ENCODE results near the gene TMEM25. TPM values are rescaled to one million over a fixed set of nuclear protein-coding genes. Genes with fewer than 3 reads are reported as not detected.

TMEM25 gene
- total RNA-seq, 2 donors from 2014 or later = 22.4 to 30.6 TPM

DNA sequence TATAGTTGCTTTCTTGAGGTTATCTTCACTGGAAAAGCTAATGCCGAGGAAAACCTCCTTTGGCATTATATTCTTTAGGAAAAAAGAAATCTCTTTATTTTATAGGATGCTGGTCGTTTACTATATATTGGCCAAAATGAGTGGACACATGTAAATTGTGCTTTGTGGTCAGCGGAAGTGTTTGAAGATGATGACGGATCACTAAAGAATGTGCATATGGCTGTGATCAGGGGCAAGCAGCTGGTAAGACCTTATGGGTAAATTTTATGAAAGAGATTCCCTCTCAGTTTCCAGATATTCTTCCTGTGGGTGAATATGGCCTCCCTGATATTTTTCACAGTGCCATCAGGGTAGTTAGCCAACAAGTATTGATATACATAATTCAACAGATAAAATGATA is 33.2 kb upstream of the TMEM25 start:
- WGBS, 2 experiments (ENCODE audit: insufficient coverage in 1 of 2, insufficient read length in 1 of 2) = 94 to 95% methylated on average over 2 to 4 of the region's 4 CpGs
- Mint-ChIP-seq H3K4me3 (no peak overlapping the region), H3K36me3 (ENCODE audit: low read depth) (peaks cover 79% of the 10 kb centered on the region), H3K27me3 (ENCODE audit: insufficient read depth) (no peaks in the 10 kb centered on the region), H3K4me1 (no peaks in the 10 kb centered on the region), H3K27ac (no peak overlapping the region), H3K9me3 (no peaks in the 10 kb centered on the region)
- TF ChIP-seq, protein P1, sequence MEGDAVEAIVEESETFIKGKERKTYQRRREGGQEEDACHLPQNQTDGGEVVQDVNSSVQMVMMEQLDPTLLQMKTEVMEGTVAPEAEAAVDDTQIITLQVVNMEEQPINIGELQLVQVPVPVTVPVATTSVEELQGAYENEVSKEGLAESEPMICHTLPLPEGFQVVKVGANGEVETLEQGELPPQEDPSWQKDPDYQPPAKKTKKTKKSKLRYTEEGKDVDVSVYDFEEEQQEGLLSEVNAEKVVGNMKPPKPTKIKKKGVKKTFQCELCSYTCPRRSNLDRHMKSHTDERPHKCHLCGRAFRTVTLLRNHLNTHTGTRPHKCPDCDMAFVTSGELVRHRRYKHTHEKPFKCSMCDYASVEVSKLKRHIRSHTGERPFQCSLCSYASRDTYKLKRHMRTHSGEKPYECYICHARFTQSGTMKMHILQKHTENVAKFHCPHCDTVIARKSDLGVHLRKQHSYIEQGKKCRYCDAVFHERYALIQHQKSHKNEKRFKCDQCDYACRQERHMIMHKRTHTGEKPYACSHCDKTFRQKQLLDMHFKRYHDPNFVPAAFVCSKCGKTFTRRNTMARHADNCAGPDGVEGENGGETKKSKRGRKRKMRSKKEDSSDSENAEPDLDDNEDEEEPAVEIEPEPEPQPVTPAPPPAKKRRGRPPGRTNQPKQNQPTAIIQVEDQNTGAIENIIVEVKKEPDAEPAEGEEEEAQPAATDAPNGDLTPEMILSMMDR (conservative IDR thresholded peaks at IDR 0.05) = no peak
- H3K9me3 ChIP-seq (ENCODE audit: control insufficient read depth, low read length) = no peaks in the 10 kb centered on the region
- no peak for DNase-seq
- no peak overlapping the region for H3K27ac ChIP-seq (ENCODE audit: low read depth, low read length)
- H3K27me3 ChIP-seq (ENCODE audit: control insufficient read depth, insufficient read depth, low read length, poor library complexity, severe bottlenecking) = no peaks in the 10 kb centered on the region
- peaks cover 96% of the 10 kb centered on the region for H3K36me3 ChIP-seq (ENCODE audit: control insufficient read depth, insufficient read depth, low read length)
- H3K9ac ChIP-seq (ENCODE audit: extremely low read depth, low read length, poor library complexity, severe bottlenecking) = no peak overlapping the region
- no peak overlapping the region for H3K4me3 ChIP-seq (ENCODE audit: low read length)
- H3K4me1 ChIP-seq (ENCODE audit: control insufficient read depth, insufficient read depth, low read length) = no peaks in the 10 kb centered on the region

DNA sequence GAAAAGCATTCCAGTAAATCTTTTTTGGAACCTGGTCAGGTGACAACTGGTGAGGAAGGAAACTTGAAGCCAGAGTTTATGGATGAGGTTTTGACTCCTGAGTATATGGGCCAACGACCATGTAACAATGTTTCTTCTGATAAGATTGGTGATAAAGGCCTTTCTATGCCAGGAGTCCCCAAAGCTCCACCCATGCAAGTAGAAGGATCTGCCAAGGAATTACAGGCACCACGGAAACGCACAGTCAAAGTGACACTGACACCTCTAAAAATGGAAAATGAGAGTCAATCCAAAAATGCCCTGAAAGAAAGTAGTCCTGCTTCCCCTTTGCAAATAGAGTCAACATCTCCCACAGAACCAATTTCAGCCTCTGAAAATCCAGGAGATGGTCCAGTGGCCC is 27.8 kb upstream of the TMEM25 start:
- Histone ChIP-seq H3K27me3 (ENCODE audit: control insufficient read depth, insufficient read depth, low read length, poor library complexity, severe bottlenecking) (no peaks in the 10 kb centered on the region), H3K36me3 (ENCODE audit: control insufficient read depth, insufficient read depth, low read length) (peaks cover 98% of the 10 kb centered on the region), H3K9ac (ENCODE audit: extremely low read depth, low read length, poor library complexity, severe bottlenecking) (no peak overlapping the region), H3K4me1 (ENCODE audit: control insufficient read depth, insufficient read depth, low read length) (no peaks in the 10 kb centered on the region), H3K27ac (ENCODE audit: low read depth, low read length) (no peak overlapping the region), H3K4me3 (ENCODE audit: low read length) (no peak overlapping the region), H3K9me3 (ENCODE audit: control insufficient read depth, low read length) (no peaks in the 10 kb centered on the region)
- no peak overlapping the region for H3K4me3 Mint-ChIP-seq
- H3K27ac Mint-ChIP-seq = no peak overlapping the region
- WGBS, 2 experiments (ENCODE audit: insufficient coverage in 1 of 2, insufficient read length in 1 of 2) = 95% methylated on average over 3 of the region's 3 CpGs; no CpG with 5 or more reads in 1 of the 2 experiments
- no peaks in the 10 kb centered on the region for H3K9me3 Mint-ChIP-seq
- TF ChIP-seq, protein P1 (conservative IDR thresholded peaks at IDR 0.05) = no peak
- peaks cover 88% of the 10 kb centered on the region for H3K36me3 Mint-ChIP-seq (ENCODE audit: low read depth)
- no peaks in the 10 kb centered on the region for H3K4me1 Mint-ChIP-seq
- DNase-seq = no peak
- no peaks in the 10 kb centered on the region for H3K27me3 Mint-ChIP-seq (ENCODE audit: insufficient read depth)

DNA sequence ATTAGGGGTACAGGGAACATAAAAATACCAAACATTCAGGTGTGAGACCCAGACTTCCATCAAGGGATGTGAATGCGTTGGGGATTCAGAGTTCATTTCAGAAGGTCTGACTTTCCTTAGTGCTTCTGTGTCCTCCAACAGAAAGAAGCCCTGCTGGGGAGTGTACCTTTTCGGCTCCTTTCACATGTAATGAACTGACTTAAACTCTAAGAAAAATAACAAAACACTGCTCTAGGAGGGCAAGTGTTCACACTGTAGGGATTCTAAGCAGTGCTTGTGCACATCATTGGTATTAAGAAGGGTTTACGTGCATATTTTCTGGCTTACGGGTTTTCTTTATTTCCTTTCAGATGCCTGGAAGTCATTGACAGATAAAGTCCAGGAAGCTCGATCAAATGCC is 19.4 kb upstream of the TMEM25 start:
- Histone ChIP-seq H3K4me1 (ENCODE audit: control insufficient read depth, insufficient read depth, low read length) (no peaks in the 10 kb centered on the region), H3K9me3 (ENCODE audit: control insufficient read depth, low read length) (peaks cover 3% of the 10 kb centered on the region), H3K9ac (ENCODE audit: extremely low read depth, low read length, poor library complexity, severe bottlenecking) (no peak overlapping the region), H3K36me3 (ENCODE audit: control insufficient read depth, insufficient read depth, low read length) (peaks cover 95% of the 10 kb centered on the region), H3K27ac (ENCODE audit: low read depth, low read length) (no peak overlapping the region), H3K27me3 (ENCODE audit: control insufficient read depth, insufficient read depth, low read length, poor library complexity, severe bottlenecking) (no peaks in the 10 kb centered on the region), H3K4me3 (ENCODE audit: low read length) (no peak overlapping the region)
- Mint-ChIP-seq H3K36me3 (ENCODE audit: low read depth) (peaks cover 74% of the 10 kb centered on the region), H3K4me1 (no peaks in the 10 kb centered on the region), H3K27ac (no peak overlapping the region), H3K4me3 (no peak overlapping the region), H3K9me3 (no peaks in the 10 kb centered on the region), H3K27me3 (ENCODE audit: insufficient read depth) (no peaks in the 10 kb centered on the region)
- DNase-seq = no peak
- WGBS, 2 experiments (ENCODE audit: insufficient coverage in 1 of 2, insufficient read length in 1 of 2) = 88 to 92% methylated on average over 5 of the region's 5 CpGs
- TF ChIP-seq, protein P1 (conservative IDR thresholded peaks at IDR 0.05) = no peak

Data from endodermal cell (in vitro differentiated cells).